GM23248 (cell line): ENCODE results near the gene POU2F1.

ENCODE experiments used
- EZH2 ChIP-seq: fragments of 200-600 bp; sonication (generic); IDR thresholded peaks from 2 replicates; pipeline ENCODE4 v1.6.1; 2018; ENCODE audit warnings: antibody characterized with exemption, mild to moderate bottlenecking; ENCODE audit not compliant: insufficient read depth, poor library complexity, severe bottlenecking
- EZH2phosphoT487 ChIP-seq: fragments of 200-600 bp; sonication (generic); IDR thresholded peaks from 2 replicates; pipeline ENCODE4 v1.6.1; 2018; ENCODE audit warnings: antibody characterized with exemption, moderate library complexity, mild to moderate bottlenecking, low read depth; ENCODE audit not compliant: insufficient read depth

GRCh38 chr1:167272369-167272957 lies 51.8 kb downstream of the POU2F1 start:
- TF ChIP-seq EZH2 (no peak), EZH2phosphoT487 (no peak)
